Hematopoietic multipotent progenitor cell treated with erythropoietin and hydrocortisone succinate and interleukin-3 and kit ligand, for 6 days (in vitro differentiated cells): ENCODE data around the gene SEMA5A.

ENCODE experiments used
- DNase-seq: peaks from one replicate; pipeline ENCODE4 v3.0.0-alpha.2; 2015

The SEMA5A gene

DNA sequence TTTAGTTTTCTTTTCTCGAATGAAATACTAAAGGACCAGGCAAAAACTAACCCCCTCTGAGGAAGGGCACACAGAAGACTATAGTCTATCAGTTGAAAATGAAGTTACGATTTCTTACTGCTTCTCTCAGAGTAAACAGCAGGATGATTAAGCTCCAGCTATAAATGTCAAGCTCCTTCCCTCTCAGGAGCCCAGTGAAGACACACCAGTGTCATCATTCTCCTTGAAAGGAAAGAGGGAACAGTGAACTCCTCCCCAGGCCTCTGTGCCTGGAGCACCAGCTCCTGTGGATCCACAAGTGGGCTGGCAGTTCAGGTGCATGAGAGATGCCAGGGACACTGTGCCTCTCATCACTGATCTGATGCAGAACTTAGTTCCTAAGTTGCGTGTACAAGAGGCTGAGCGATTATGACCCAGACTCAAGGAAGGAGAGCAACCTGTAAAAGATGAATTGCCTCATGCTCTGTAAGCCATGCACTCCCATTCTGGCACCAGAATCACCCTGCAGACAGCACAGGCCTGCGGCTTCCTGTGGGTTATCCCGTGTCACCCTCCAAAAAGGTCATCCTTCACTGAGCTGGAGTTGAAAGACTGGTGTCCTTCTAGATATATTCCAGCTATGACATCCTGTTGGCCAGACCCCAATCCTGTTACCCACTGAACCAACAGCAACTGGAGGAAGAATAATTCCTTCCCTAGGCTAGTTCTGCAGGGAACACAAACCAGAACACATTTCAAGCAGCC is 394.0 kb downstream of the SEMA5A start:
- no peak for DNase-seq

DNA sequence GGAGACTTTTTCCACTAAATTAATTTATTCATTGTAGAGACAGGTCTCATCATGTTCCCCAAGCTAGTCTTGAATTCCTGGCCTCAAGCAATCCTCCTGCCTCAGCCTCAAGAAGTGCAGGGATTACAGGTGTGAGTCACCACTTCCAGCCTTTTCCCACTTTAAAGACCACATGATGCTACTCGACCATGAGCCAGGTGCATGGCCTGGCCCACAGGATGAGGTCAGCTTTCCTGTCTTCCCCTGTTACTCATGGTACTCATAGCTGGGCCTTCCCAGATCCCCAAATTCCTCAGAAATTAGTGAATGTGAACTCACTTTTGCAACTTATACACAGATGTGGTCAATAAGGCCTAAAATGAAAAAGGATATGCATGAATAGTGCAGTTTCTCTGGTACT is 395.9 kb downstream of the SEMA5A start:
- no peak for DNase-seq

DNA sequence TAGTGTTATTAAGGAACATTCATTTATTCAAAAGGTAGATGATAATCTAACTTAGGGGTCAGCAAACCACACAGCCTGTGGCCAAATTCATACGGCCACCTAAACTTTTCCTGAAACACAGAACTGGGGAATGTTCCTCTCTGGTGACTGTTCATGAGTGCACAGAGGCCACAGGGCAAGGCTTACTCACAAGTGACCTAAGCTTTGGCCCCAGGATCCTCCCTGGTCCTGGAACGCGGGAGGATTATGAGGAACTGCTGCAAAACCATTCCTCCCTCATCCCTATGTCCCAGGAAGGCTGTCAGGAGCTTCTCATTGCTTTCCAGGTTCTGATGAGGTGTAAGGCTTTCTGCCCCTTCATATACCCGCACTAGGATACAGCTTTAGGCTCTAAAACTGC is 397.6 kb downstream of the SEMA5A start:
- no peak for DNase-seq

DNA sequence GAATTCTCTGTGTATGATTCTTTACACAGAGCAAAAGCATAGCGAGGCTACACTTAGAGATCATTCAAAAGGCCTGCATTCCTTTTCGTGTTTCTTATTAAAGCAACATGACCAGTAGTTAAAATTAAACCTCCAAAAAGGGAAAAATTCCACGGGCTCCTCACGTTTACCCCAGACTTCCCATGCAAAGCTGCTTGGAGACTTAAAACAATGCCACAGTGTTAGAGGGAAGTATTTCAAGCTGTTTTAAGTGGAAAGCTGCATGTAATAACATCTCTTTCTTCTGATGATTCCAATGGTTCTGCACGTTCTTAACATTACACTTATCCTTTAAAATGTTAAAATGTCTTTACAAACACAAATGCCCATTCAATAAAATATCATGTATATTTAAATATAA is 405.2 kb downstream of the SEMA5A start:
- DNase-seq: no peak

DNA sequence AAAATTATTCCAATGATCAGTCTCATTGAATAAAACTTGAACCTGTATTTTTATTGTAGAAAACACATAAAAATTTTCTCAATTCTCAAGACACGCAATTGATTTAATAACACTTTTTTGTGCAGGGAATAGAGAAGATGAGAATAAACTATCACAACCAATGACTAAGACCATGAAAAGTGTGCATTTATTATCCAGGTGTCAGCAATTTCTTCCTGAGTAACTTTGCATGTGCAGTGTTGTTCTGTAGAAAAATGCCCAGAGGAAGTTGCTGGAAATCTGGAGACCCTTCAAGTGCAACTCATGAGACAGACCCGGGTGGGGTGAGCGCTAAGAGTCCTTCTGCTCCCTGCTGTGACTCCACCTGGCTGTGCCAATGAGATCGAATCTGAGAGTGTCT is 405.7 kb downstream of the SEMA5A start:
- DNase-seq: no peak

DNA sequence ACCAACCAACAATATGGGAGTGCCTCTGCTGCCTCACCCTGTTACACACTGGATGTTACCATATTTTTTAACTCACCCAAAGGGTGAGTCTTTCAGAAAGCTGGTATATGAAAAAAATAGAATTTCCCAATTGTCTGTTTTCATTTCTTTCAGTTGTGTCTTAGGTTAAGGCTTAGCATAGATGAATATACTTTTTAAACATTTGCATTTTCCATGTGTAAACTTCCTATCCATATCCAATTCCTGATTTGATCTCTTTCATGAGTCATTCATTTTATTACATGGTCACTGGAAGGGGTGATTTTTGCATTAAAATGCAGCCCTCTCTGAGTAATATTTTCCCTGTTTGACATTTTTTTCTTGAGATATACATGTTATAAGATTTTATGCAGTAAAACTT is 406.5 kb downstream of the SEMA5A start:
- DNase-seq: no peak

DNA sequence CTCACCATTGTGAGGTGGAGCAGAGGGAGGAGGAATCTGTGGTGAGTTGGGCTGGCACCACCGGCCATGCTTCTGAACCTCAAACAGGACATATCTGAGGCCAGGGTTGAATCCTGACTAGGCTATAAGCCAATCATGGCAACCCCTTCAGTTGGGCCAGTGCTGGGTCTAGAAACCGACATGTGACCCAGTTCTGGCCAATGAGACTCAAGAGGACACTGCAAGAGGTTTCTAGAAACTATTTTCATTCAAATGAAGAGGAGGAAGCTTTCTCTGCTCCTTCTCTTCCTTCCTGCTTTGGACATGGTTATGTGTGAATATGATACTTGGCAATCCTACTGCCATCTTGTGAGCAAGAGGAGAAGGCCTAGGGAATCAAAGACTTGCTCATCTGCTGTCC is 417.7 kb downstream of the SEMA5A start:
- DNase-seq: no peak

DNA sequence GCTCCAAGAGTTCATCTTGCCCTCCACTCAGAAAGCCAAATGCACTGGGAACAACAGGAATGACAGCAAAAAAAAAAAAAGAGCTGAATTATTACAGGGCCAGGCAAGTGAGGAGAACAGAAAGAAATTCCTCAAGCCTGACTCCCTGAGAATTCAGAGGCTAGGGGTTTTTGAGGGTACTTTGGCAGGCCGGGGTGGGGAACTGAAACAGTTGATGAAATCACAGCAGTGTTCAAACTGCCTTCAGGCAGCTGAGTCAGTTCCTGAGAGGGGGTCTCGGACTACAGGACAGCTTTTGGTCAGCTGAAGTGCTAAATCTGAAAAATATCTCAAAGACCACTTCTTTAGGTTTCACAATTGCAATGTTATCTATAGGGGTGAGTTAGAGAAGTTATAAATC is 419.4 kb downstream of the SEMA5A start:
- DNase-seq: no peak

DNA sequence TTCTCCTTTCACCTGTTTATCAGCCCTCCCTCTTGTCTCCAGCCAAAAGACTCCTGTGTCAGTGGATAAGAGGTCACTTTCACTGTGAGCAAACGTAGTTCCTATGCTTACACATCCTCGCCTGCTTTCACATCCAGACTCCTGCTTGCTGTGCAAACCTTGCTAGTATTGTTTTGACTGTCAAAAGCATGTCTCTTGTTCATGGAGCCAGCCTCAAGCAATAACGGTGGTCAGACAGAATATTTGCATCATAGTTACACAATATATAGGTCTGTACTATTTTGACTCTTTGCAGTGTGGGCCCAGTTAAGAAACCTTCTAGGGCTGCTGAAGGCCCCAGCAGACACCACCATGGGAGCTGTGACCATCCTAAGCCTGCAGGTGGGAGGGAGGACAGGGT is 420.0 kb downstream of the SEMA5A start:
- no peak for DNase-seq

DNA sequence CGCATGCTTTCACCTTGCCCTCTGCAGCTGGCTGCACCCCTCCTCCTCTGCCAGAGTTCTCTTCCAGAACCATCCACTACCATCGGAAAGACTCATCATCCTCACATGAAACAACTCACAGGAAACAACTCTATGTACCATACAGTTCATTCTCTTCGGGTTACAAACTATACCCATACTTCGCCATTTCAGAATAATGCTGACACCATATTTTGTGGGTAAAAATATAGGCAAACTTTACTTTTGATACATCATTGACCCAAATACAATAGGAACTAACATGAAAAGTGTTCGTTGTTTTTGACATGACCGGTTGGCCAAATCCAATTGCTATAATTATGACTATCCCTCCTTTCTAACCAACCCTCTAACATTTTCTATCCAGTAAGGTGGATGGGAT is 421.0 kb downstream of the SEMA5A start:
- DNase-seq: no peak

DNA sequence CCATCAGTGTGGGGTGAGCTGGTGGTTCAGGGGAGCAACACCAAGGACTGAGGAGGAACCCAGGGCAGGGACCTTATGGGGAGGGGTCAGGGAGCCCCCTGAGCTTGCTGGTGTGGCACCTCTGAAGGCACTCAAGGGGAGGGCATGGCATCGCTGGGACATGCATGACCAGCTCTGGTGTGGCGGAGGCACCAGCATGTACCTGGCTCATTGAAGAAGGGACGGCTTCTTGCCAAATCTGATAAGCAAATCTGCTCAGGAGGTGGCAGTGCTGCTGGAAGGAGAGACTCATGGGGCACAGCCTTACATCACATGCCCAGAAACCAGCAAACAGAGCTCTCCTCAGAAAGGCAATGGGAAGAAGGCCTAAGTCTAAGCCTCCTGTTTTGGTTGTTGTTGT is 421.8 kb downstream of the SEMA5A start:
- no peak for DNase-seq

DNA sequence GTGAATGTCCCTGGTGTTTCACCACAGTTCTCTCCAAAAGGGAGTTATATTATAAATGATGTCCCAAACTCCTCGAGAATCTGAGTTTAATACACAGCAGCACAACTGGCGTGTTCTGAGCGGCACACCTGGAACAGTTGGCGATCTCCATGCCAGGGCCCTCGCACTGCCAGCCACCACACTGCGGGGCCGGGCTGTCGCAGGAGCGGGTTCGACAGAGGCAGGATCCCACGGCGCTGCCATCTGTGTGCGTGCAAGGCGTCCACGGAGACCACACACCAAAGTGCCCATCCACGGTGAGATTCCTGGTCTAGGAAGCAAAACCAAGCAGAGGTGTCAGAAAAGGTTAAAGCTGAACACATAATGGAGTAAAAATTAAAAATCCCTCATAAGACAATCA is 423.3 kb downstream of the SEMA5A start:
- DNase-seq: no peak

DNA sequence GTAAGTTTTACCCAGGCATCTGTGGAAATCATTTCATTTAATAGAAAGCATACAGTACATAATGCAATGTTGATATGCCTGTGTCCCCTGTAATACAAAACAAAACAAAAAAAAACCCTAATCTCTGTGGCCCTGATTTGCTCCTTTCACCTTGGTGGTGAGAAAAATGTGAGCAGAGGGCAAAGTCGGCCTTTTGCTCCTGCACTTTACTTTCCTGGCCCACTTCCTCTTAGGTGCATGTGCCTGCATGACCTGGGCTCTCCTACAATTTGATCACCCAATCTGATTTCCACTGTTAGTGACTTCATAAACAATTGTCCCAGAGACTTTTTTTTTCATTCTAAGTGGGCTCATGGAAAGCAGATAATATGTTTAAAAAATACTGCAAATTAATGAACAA is 424.3 kb downstream of the SEMA5A start:
- DNase-seq: no peak

DNA sequence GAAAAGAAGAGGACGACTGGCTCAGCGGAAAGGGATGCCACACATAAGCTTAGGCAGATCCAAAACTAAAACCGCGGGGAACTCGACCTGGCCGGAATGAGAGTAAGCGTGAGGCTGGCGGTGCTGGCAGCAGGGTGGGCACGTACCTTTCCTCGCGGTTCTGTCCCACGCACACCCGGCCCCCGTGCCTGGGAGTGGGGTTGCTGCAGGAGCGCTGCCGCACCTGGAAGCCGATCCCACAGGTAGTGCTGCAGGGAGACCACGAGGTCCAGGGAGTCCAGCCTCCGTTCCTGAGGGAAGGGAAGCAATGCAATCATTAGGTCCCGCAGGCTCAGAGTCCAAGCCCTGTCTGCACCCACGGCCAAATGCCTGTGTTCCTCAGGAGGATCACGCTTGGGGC is 427.0 kb downstream of the SEMA5A start:
- DNase-seq: no peak

DNA sequence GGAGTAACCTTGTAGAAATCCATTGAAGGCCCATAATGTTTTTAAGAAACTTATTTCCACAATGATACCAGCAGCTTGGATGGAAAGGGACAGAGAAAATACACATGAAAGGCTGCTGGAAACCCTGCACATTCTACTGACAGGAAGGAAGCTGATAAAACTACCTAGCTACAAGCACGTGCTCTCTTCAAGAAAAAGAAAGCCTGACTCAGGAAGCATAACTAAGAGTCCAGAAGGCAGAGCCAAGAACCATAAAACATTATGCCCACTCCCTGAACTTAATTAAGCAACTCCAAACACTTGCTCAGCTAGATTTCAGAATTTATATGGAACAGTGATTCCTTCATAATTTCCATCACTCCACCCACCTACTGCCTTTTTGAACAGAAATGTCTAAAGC is 430.8 kb downstream of the SEMA5A start:
- DNase-seq: no peak

DNA sequence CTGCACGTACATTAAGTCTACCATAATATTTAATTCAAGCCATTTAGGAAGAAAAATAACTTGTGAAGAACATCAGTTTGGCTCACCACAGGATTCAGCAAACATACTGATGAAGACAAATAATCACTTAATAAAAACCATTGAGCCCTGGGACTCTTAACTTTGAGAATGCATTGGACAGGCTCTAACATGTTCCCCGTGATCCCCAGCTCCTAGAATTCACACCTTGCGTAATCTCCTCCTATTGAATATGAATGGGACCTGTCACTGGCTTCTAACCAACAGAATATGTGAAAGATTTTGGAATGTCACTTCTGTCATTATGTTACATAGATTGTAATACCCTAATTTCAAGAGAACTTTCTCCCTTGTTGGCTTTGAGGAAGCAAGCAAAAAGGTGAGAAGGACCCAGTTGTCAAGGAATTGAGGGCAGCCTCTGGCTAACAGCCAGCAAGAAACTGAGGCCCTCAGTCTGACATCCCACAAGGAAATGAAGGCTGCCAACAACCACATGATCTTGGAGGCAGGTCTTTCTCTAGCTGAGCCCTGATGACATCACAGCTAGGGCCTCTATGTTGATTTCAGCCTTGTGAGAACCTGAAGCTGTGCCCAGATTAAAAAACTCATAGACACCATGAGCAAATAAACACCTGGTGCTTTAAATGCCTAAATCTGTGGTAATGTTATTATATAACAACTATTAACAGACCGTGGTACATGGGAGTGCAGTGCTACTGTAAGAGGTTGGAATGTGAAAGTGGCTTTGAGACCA is 433.2 kb downstream of the SEMA5A start:
- no peak for DNase-seq

DNA sequence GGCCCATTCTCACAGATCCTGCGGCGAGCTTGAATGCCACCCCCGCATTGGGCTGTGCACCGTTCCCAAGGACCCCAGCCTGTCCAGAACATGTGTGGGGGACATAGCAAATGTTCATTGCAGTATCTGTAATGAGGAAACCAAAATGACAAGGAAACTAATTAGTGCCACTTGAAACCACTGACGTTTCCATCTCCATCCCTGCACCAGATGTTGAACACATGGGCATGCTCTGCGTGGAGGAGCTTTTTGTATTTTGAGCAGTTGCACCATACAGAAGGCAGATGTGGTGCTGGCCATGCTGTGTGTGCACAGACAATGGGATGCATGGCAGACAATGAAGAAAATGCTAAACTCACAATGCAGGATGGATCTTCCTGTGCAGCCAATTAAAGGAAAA is 437.7 kb downstream of the SEMA5A start:
- no peak for DNase-seq

DNA sequence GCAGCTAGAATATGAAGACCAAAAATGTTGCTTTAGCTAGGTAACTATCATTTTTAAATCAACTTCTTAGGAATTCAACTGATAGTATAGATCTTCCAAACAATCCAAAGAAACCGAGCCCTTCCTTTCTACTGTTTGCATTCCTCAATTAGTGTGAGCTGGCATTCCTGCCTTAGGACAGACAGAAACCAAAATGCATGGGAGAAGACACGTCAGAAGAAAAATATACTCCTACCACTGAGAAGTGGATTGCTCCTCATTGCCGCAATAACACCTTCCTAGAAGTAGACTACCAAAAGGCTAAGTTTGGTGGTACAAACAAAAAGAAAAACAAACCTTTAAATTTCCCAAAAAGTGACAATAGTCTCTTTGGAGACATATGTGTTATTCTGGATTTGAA is 440.0 kb downstream of the SEMA5A start:
- no peak for DNase-seq

DNA sequence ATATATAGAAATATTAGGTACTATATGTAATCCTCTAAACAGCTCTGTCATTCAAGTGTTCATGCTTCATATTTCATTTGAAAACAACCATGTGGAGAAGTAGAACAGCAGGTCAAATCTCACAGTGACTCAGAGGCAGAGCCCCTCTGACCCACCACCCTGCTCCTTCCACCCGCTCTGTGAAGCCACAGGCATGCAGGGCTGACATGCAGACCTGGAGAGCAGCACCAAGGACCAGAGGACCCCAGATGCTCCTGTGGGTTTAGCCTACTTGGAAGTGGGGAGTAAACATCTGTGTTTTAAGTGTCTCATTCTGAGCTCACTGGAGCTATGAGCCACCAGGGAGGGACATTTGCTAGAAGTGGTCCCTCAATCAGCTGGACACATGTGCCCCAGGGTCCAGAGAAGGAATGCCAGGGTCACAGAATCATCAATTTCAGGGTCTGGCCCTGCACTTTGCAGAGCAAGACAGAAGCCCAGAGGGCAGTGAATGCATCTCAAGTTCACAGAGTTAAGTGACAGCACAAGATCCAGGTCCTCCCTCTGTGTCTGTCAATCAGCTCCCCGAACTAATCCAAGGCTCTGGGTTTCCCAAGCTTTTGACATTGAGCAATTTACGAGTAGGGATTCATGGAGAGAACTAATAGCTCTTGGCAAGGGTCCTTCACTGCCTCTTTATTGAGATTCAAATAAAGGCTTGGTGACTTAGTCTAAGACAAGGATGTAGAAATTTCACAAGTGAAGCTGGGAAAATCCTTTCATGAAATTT is 441.1 kb downstream of the SEMA5A start:
- DNase-seq: no peak

DNA sequence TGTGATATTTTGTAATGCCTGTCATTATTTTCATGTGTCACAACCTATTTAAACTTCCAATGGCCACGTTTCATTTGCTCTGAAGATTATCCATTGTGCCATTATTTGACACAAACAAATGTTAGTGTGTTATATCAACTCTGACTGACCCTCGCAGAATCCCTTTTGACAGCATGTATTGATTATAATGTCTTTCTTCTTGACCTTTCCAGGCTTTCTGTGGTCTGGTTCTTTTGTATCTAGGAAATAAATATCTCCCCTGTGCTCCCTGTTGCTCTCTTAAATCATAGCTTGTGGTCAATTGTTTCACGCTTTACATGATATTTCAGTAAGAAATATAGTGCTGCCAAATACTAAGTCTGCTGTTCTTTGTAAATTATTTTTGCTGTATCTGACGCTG is 442.6 kb downstream of the SEMA5A start:
- no peak for DNase-seq

DNA sequence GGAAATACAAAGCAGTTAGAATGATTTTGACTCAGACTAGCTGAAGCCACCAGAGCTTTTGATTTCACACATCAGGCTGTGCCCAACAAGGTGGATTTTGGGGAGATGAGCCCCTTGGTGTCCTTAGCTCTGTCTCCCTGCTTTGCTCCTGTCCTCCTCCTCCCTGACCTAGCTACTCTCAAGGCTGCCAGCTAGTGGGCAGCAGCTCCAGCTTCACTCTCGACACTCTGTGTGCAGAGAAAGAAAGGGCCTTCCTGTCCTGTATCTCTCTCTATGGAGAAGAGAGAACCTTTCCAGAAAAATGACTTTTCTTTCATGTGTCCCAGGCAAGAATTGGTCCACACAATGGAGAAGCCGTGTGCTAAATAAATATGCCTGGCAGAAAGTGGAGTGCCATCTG is 446.2 kb downstream of the SEMA5A start:
- DNase-seq: no peak

DNA sequence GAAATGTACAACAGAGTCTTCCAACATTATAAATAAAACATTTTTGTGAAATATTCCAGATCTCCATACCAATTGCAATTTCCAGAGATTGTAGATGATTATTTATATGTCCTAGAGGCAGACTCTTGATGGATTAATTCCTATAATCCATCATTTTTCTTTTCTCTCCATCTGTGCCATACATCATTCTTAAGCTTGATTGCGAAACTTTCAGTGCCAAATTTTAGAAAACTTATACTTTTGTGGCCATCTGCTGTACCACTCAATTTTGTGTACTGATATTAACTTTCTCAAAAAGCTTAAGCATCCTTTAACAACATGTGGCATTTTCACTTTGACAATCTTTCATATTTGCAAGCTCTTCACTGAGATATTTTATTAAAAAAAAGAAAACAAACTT is 446.9 kb downstream of the SEMA5A start:
- DNase-seq: no peak

DNA sequence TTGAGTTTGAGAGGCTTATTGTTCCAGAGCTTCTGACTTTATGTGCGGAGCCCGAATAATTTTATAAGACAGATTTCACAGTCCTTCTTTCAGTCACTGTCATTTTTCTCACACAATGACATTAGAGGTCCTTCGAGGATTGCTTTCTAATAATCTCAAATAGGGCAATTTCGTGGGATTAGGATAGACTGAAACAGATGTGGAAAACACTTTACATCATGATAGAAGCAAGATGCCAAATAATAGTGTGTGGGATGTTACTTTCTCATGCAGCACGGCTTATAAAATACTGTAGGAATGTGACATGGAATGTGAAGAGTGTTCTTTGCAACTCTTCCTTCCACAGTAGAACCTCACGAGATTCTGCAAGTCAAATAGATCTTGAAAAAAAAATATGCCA is 451.3 kb downstream of the SEMA5A start:
- no peak for DNase-seq
